Adipocyte (in vitro differentiated cells): ENCODE results near the gene GPRIN1.

ENCODE experiments used
- DNase-seq: peaks from one replicate; pipeline ENCODE4 v3.0.0-alpha.2; 2015; ENCODE audit warnings: low read depth
- H3K27me3 ChIP-seq: replicated peaks from 2 replicates; pipeline ENCODE4 v1.7.0; 2013; ENCODE audit warnings: mild to moderate bottlenecking, low read length, moderate library complexity; ENCODE audit not compliant: control insufficient read depth, insufficient read depth
- H3K36me3 ChIP-seq: 2 replicates; pipeline ENCODE4 v1.7.0; 2013; ENCODE audit warnings: low read length, mild to moderate bottlenecking, moderate library complexity; ENCODE audit not compliant: control insufficient read depth, insufficient read depth, severe bottlenecking
- H3K4me1 ChIP-seq: 2 replicates; pipeline ENCODE4 v1.7.0; 2013; ENCODE audit warnings: mild to moderate bottlenecking, low read length, moderate library complexity; ENCODE audit not compliant: control insufficient read depth, insufficient read depth
- H3K4me3 ChIP-seq: 2 replicates; pipeline ENCODE4 v1.7.0; 2013; ENCODE audit warnings: mild to moderate bottlenecking, low read length, moderate library complexity
- H3K9ac ChIP-seq: 2 replicates; pipeline ENCODE4 v1.7.0; 2013; ENCODE audit warnings: mild to moderate bottlenecking, low read length, moderate library complexity
- H3K9me3 ChIP-seq: 2 replicates; pipeline ENCODE4 v1.7.0; 2013; ENCODE audit warnings: mild to moderate bottlenecking, low read length, moderate library complexity; ENCODE audit not compliant: control insufficient read depth

The GPRIN1 gene

GRCh38 chr5:176648474-176649194 lies 38.7 kb upstream of the GPRIN1 start:
- Histone ChIP-seq H3K9ac (peak overlapping the region; percentile 98), H3K36me3 (peaks cover 11% of the 10 kb centered on the region), H3K27me3 (no peaks in the 10 kb centered on the region), H3K4me3 (peak overlapping the region; percentile 92), H3K4me1 (peaks cover 16% of the 10 kb centered on the region), H3K9me3 (no peaks in the 10 kb centered on the region)
- DNase-seq = no peak

GRCh38 chr5:176647843-176648473 lies 38.0 kb upstream of the GPRIN1 start:
- H3K9ac ChIP-seq = peak overlapping the region; percentile 98
- DNase-seq = peak; percentile 53

GRCh38 chr5:176647030-176647842 lies 37.3 kb upstream of the GPRIN1 start, which contains the start of gene TSPAN17:
TSPAN17 (plus strand) TSS chr5:176647484; CDS start chr5:176647616, 132 bp downstream.
- Histone ChIP-seq H3K36me3 (no peaks in the 10 kb centered on the region), H3K9me3 (no peaks in the 10 kb centered on the region), H3K27me3 (no peaks in the 10 kb centered on the region), H3K4me1 (peaks cover 16% of the 10 kb centered on the region), H3K9ac (peak within 1 kb of the TSS; percentile 98), H3K4me3 (peak within 1 kb of the TSS; percentile 92)
- DNase-seq = peak; percentile 100

More at GRCh38 chr5:176647843-176648473, 38.0 kb upstream of the GPRIN1 start:
- H3K27me3 ChIP-seq = no peaks in the 10 kb centered on the region
- peaks cover 4% of the 10 kb centered on the region for H3K36me3 ChIP-seq
- peaks cover 16% of the 10 kb centered on the region for H3K4me1 ChIP-seq
- H3K4me3 ChIP-seq = peak overlapping the region; percentile 92
- H3K9me3 ChIP-seq = no peaks in the 10 kb centered on the region

GRCh38 chr5:176646707-176647029 lies 36.7 kb upstream of the GPRIN1 start:
- no peaks in the 10 kb centered on the region for H3K27me3 ChIP-seq
- H3K4me1 ChIP-seq = peaks cover 16% of the 10 kb centered on the region
- H3K9ac ChIP-seq = peak overlapping the region; percentile 83
- peak overlapping the region; percentile 74 for H3K4me3 ChIP-seq
- no peaks in the 10 kb centered on the region for H3K9me3 ChIP-seq
- H3K36me3 ChIP-seq = no peaks in the 10 kb centered on the region
- DNase-seq = no peak

GRCh38 chr5:176646049-176646706 lies 36.2 kb upstream of the GPRIN1 start:
- DNase-seq = no peak
- Histone ChIP-seq H3K4me3 (no peak overlapping the region), H3K4me1 (peaks cover 16% of the 10 kb centered on the region), H3K36me3 (no peaks in the 10 kb centered on the region), H3K9me3 (no peaks in the 10 kb centered on the region), H3K9ac (peak overlapping the region; percentile 83), H3K27me3 (no peaks in the 10 kb centered on the region)

- peaks cover 16% of the 10 kb centered on the region for H3K4me1 ChIP-seq
- H3K4me3 ChIP-seq = no peak overlapping the region
- no peaks in the 10 kb centered on the region for H3K27me3 ChIP-seq
- no peaks in the 10 kb centered on the region for H3K36me3 ChIP-seq
- H3K9ac ChIP-seq = no peak overlapping the region
- H3K9me3 ChIP-seq = no peaks in the 10 kb centered on the region
- DNase-seq = no peak
Measured at GRCh38 chr5:176644878-176645670, 35.1 kb upstream of the GPRIN1 start.

GRCh38 chr5:176644294-176644693 lies 34.3 kb upstream of the GPRIN1 start:
- Histone ChIP-seq H3K4me3 (no peak overlapping the region), H3K27me3 (no peaks in the 10 kb centered on the region), H3K9ac (no peak overlapping the region), H3K36me3 (no peaks in the 10 kb centered on the region), H3K9me3 (no peaks in the 10 kb centered on the region), H3K4me1 (peaks cover 19% of the 10 kb centered on the region)
- no peak for DNase-seq

GRCh38 chr5:176643491-176644219 lies 33.7 kb upstream of the GPRIN1 start:
- Histone ChIP-seq H3K36me3 (no peaks in the 10 kb centered on the region), H3K4me3 (no peak overlapping the region), H3K27me3 (no peaks in the 10 kb centered on the region), H3K4me1 (peaks cover 15% of the 10 kb centered on the region), H3K9ac (no peak overlapping the region), H3K9me3 (no peaks in the 10 kb centered on the region)
- DNase-seq = no peak

GRCh38 chr5:176642675-176643490 lies 32.9 kb upstream of the GPRIN1 start:
- Histone ChIP-seq H3K9ac (no peak overlapping the region), H3K4me3 (no peak overlapping the region), H3K9me3 (no peaks in the 10 kb centered on the region), H3K36me3 (no peaks in the 10 kb centered on the region), H3K27me3 (no peaks in the 10 kb centered on the region), H3K4me1 (peaks cover 8% of the 10 kb centered on the region)
- no peak for DNase-seq
